Naive thymus-derived CD8-positive, alpha-beta T cell (primary cell): Measurements from ENCODE around the gene MARK2. TPM values are rescaled to one million over a fixed set of nuclear protein-coding genes. Genes with fewer than 3 reads are reported as not detected.
A peak's percentile ranks its signal among the peaks of the same experiment; 100 is the strongest.

ENCODE experiments used
- ATAC-seq, 2 donors: fragments of 150-1000 bp; cut with Tn5 transposase in 1 of 2; sonication (Bioruptor Pico), chemical (Tn5 transposase) in 1 of 2; 1 replicate in 1 of 2; 2 replicates in 1 of 2; pipeline ENCODE4 v1.10.0; 2021; ENCODE audit warnings: mild to moderate bottlenecking in 2 of 2, moderate library complexity in 2 of 2
- POLR2A ChIA-PET: fragments of 350-600 bp; sonication (Branson Sonifier 250); formaldehyde crosslinking; loops from one replicate; lab custom pipeline; 2021; ENCODE audit warnings: antibody characterized with exemption; lab: Charles Lee
- DNase-seq, 10 donors: peaks; one replicate each; pipeline versions ENCODE4 v3.0.0 to v3.0.0-alpha.2; 2020 to 2022
- H3K27ac Mint-ChIP-seq, 10 donors: one replicate each; pipeline ENCODE4 v1.8.0; 2020 to 2022; ENCODE audit warnings: mild to moderate bottlenecking in 10 of 10, mixed read lengths in 10 of 10, moderate library complexity in 4 of 10, inconsistent platforms in 1 of 10
- H3K27me3 Mint-ChIP-seq, 5 donors: one replicate each; pipeline ENCODE4 v1.8.0; 2021 to 2022; ENCODE audit warnings: mixed read lengths in 5 of 5
- H3K36me3 Mint-ChIP-seq, 3 donors: one replicate each; pipeline ENCODE4 v1.8.0; 2020 to 2022; ENCODE audit warnings: mixed read lengths in 3 of 3, mild to moderate bottlenecking in 2 of 3, inconsistent platforms in 1 of 3
- H3K4me1 Mint-ChIP-seq, 4 donors: one replicate each; pipeline ENCODE4 v1.8.0; 2021 to 2022; ENCODE audit warnings: mixed read lengths in 4 of 4
- H3K4me3 Mint-ChIP-seq, 10 donors: one replicate each; pipeline ENCODE4 v1.8.0; 2020 to 2022; ENCODE audit warnings: mild to moderate bottlenecking in 10 of 10, mixed read lengths in 10 of 10, moderate library complexity in 6 of 10, inconsistent platforms in 1 of 10
- H3K9me3 Mint-ChIP-seq, 9 donors: one replicate each; pipeline ENCODE4 v1.8.0; 2020 to 2022; ENCODE audit warnings: mixed read lengths in 9 of 9, mild to moderate bottlenecking in 3 of 9, inconsistent platforms in 1 of 9, moderate library complexity in 1 of 9
- polyA plus RNA-seq, 3 donors: library from polyadenylated mRNA; unstranded; fragments of 300-500 nt; fragmentation: Illumina TruSeq; gene quantifications; one replicate each; pipeline ENCODE4 v1.2.3, GENCODE V29; 2021
- total RNA-seq, 8 experiments: library from RNA in 2 of 8; stranded (reverse) in 2 of 8; gene quantifications; one replicate each; pipeline ENCODE4 v1.2.3 and lab custom pipeline; 2021 to 2026

MARK2 gene
- total and polyA plus RNA-seq, 5 experiments from 2014 or later = 37.0 to 74.5 (median 57.0) TPM

DNA sequence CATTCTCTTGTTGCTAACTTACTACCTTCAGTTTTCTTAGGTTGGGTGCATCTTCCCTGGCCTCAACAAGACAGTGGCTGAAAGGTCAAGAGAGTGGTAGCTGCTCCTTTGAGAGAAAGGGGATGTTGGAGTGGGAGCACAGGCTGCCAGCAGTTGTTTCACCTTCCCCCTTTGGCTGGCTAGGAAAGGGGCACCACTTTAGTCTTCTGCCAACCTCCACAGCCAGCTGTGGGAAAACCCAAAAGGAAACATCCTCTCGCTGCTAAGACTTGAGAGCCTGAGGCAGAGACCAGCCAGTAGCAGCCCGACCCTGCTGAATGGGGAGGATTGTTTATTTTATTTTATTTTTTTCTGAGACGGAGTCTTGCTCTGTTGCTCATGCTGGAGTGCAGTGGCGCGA lies 34.4 kb downstream of the MARK2 start:
- peaks cover 47 to 87% (median 80%) of the 10 kb centered on the region in 4 donors for H3K4me1 Mint-ChIP-seq
- H3K4me3 Mint-ChIP-seq = peak overlapping the region in 7 of 10 donors; percentile 11 to 67 (median 48)
- DNase-seq = peak in 1 of 10 donors; percentile 41
- H3K36me3 Mint-ChIP-seq = peaks cover 0 to 12% (median 5%) of the 10 kb centered on the region in 3 donors
- POLR2A ChIA-PET = interaction anchor here (0.9 to 2.2 kb wide), 2 partner anchors 9 to 35 kb away, joined by 4 to 9 read pairs; partner anchors contain the start of gene MARK2
- no peak for ATAC-seq
- H3K9me3 Mint-ChIP-seq = no peaks in the 10 kb centered on the region
- no peaks in the 10 kb centered on the region for H3K27me3 Mint-ChIP-seq
- peak overlapping the region in 7 of 10 donors; percentile 29 to 80 (median 73) for H3K27ac Mint-ChIP-seq

DNA sequence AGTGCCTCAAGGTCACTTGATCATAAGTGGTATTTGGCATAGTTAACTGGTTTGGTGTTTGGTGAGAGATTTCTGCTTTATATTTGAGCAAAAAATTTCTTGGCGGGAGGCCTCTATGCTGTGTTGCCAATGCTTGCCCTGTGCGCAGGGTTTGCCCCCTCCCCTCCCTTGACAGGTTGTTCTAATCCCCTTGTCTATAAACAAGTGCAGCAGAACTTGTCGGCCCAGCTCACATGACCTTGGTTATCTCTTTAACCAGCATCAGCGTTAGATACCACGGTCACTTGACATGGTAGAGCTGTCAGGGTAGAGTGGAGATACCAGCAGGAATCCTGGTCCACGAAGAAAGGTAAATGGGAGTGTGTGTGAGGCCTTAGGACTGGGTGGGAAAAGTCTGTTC lies 35.6 kb downstream of the MARK2 start:
- H3K27me3 Mint-ChIP-seq = no peaks in the 10 kb centered on the region
- H3K4me1 Mint-ChIP-seq = peaks cover 40 to 87% (median 79%) of the 10 kb centered on the region in 4 donors
- POLR2A ChIA-PET = interaction anchor here (0.5 to 0.7 kb wide), 4 partner anchors 12 to 111 kb away, joined by 3 to 5 read pairs (median 4); no protein-coding TSS in a partner anchor
- DNase-seq (peak in 1 of 10 donors; percentile 36), ATAC-seq (no peak)
- peaks cover 0 to 19% (median 5%) of the 10 kb centered on the region in 3 donors for H3K36me3 Mint-ChIP-seq
- H3K27ac Mint-ChIP-seq = peak overlapping the region in 7 of 10 donors; percentile 2 to 73 (median 47)
- H3K4me3 Mint-ChIP-seq = peak overlapping the region in 1 of 10 donors; percentile 61
- no peaks in the 10 kb centered on the region for H3K9me3 Mint-ChIP-seq

DNA sequence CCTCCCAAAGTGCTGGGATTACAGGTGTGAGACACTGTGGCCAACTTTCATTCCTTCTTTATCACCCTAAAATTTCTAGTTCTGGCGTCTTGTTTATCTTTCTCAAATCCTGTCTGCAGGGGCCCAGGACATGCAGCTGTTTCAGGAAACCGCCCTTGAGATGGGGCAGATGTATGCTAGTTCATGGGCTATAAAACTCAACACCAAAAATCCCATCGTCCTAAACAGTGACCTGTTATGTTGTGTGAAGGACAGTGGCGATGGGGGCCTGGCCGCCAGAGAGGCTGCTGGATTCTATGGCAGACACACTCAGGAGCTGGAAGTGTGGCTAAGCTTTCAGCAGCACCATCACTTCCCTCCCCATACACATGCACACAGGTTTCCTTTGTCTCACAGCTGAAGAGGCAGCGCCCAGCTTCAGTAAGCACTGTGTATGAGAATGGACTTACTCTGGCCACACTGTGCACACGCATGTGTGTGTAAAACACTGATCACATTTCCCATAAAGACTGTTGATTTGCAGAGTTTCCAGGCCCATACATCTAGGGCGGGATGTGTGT lies 36.7 kb downstream of the MARK2 start:
- no peaks in the 10 kb centered on the region for H3K9me3 Mint-ChIP-seq
- H3K27ac Mint-ChIP-seq = peak overlapping the region in 7 of 10 donors; percentile 19 to 66 (median 62)
- POLR2A ChIA-PET = interaction anchor here (1.3 kb wide), 1 partner anchor 12 kb away, joined by 5 read pairs; no protein-coding TSS in a partner anchor
- peaks cover 36 to 87% (median 79%) of the 10 kb centered on the region in 4 donors for H3K4me1 Mint-ChIP-seq
- ATAC-seq = no peak
- H3K36me3 Mint-ChIP-seq = peaks cover 0 to 21% (median 5%) of the 10 kb centered on the region in 3 donors
- H3K27me3 Mint-ChIP-seq = no peaks in the 10 kb centered on the region
- no peak overlapping the region for H3K4me3 Mint-ChIP-seq
- peak in 1 of 10 donors; percentile 22 for DNase-seq

DNA sequence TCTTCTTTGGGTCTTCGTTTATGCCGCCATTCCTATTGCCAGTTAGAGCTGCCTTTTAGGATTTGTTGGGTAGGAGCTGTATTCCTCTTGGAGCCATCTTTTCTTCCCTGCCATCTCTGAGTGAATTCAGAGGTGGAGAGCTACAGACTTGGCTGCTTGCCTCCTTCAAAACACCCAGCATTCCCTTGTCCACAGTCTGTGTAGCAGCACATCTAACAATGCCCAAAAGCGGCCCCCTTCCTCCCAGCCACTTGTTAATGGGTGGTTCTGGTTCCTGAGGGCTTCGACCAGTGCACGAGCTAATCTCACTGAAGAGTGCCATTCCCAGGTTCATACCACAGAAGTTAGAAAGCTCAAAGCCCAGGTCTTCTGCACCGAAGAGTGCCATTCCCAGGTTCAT lies 37.7 kb downstream of the MARK2 start:
- no peak for DNase-seq
- H3K27ac Mint-ChIP-seq = peak overlapping the region in 2 of 10 donors; percentile 32 to 81
- peak overlapping the region in 1 of 10 donors; percentile 39 for H3K4me3 Mint-ChIP-seq
- H3K9me3 Mint-ChIP-seq = no peaks in the 10 kb centered on the region
- no peaks in the 10 kb centered on the region for H3K27me3 Mint-ChIP-seq
- ATAC-seq = no peak
- H3K4me1 Mint-ChIP-seq = peaks cover 39 to 90% (median 81%) of the 10 kb centered on the region in 4 donors
- POLR2A ChIA-PET = interaction anchor here (0.6 to 1.3 kb wide), 2 partner anchors 11 to 36 kb away, joined by 4 to 5 read pairs; no protein-coding TSS in a partner anchor
- peaks cover 0 to 21% (median 5%) of the 10 kb centered on the region in 3 donors for H3K36me3 Mint-ChIP-seq

DNA sequence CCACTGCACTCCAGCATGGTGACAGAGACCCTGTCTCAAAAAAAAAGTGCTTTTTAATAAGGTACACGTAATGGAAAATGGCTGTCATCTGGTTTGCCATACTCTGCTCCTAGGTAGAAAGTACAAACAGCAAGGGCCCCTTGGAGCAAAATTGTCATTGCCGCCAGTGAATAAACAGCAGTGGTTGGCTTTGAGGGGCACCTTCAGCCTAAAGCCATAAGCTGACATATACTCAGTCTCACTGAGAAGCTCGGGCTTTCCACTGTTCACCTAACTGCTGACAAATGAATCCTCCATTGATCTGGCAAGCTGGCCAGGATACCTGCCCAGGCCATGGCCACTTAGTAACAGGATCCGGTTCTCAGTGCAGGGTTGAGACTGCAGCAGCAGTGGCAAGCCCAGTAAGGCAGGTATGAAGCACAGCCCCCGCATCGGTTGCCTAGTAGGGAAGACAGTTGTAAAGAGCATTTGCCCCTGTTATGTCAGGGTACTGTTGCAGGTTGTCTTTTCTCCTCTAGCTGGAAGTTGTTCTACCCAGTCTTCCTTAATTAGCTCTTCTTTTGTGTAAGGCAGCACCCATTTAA lies 38.8 kb downstream of the MARK2 start:
- H3K27me3 Mint-ChIP-seq = no peaks in the 10 kb centered on the region
- ATAC-seq (no peak), DNase-seq (no peak)
- peaks cover 40 to 89% (median 81%) of the 10 kb centered on the region in 4 donors for H3K4me1 Mint-ChIP-seq
- peak overlapping the region; percentile 37 to 92 (median 79) for H3K27ac Mint-ChIP-seq
- POLR2A ChIA-PET = interaction anchor here (0.6 to 2.8 kb wide), 5 partner anchors 8 to 308 kb away, joined by 4 to 8 read pairs (median 6); partner anchors contain the start of gene STIP1
- H3K9me3 Mint-ChIP-seq = no peaks in the 10 kb centered on the region
- H3K4me3 Mint-ChIP-seq = peak overlapping the region in 9 of 10 donors; percentile 9 to 70 (median 33)
- H3K36me3 Mint-ChIP-seq = peaks cover 0 to 21% (median 5%) of the 10 kb centered on the region in 3 donors

DNA sequence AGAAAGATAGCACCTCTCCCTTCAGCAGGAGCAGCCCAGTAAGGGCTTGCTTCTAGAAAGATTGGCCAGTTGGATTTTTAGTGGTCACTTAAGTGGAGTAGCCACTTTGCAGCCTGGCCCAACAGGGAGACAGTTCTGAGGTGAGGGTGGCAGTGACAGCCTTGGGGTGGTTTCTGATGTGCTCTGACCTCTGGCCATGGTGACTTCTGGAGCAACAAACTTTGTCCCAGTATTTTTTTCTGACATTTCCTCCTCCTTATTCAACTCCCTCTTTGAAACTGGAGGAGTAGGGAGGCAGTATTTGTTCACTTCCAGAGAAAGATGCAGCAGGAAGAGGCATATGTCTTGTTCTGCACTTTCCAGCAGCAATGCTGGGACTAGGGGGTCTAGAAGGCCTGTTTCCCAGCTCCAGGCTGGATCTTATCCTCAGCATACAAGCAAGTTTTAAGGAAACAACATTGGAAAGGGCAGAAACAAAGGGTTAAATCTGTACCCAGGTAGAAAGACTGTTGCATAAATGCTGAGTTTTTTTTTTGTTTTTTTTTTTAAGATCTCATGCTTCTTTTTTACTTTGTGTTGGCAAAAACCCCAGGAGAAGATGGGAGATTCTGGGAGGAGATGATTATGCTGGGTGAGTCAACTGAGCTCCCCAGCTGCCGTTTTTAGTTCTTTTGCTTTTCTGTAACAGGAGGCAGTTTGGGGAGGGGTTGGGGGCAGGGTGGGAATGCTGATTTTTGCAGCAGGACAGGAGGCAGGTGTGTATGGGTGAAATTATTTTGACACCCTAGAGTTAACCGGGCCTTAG lies 40.9 kb downstream of the MARK2 start:
- peaks cover 35 to 89% (median 83%) of the 10 kb centered on the region in 4 donors for H3K4me1 Mint-ChIP-seq
- no peaks in the 10 kb centered on the region for H3K9me3 Mint-ChIP-seq
- peak overlapping the region in 9 of 10 donors; percentile 24 to 70 (median 56) for H3K4me3 Mint-ChIP-seq
- ATAC-seq = no peak
- POLR2A ChIA-PET = interaction anchor here (0.7 to 2.8 kb wide), 3 partner anchors 9 to 68 kb away, joined by 3 to 6 read pairs (median 5); no protein-coding TSS in a partner anchor
- peaks cover 0 to 18% (median 5%) of the 10 kb centered on the region in 3 donors for H3K36me3 Mint-ChIP-seq
- H3K27me3 Mint-ChIP-seq = no peaks in the 10 kb centered on the region
- H3K27ac Mint-ChIP-seq = peak overlapping the region; percentile 34 to 84 (median 74)
- no peak for DNase-seq

DNA sequence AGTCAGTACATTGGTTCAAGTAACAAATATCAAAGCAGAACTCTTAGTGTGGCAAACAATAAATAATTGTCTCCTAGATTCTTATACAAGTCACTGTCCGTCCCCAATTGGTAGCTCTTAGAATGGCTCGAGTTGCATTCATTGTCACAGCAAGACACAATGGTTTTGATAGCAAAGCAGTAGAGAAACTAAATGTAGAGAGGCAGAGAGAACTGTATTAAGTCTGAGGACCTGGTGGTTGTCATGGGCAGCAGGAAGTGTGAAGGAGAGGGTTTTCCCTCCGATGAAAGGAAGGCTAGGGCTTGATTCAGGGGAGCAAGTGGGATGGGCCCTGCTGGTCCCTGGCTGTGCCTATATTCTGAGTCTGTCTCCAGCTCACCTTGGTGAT lies 41.5 kb downstream of the MARK2 start:
- H3K4me1 Mint-ChIP-seq = peaks cover 34 to 91% (median 82%) of the 10 kb centered on the region in 4 donors
- no peaks in the 10 kb centered on the region for H3K9me3 Mint-ChIP-seq
- peaks cover 0 to 16% (median 4%) of the 10 kb centered on the region in 3 donors for H3K36me3 Mint-ChIP-seq
- DNase-seq (no peak), ATAC-seq (no peak)
- POLR2A ChIA-PET = interaction anchor here (1.0 kb wide), 1 partner anchor 10 kb away, joined by 5 read pairs; no protein-coding TSS in a partner anchor
- H3K27me3 Mint-ChIP-seq = no peaks in the 10 kb centered on the region
- peak overlapping the region; percentile 32 to 89 (median 80) for H3K27ac Mint-ChIP-seq
- peak overlapping the region in 9 of 10 donors; percentile 51 to 70 (median 56) for H3K4me3 Mint-ChIP-seq

DNA sequence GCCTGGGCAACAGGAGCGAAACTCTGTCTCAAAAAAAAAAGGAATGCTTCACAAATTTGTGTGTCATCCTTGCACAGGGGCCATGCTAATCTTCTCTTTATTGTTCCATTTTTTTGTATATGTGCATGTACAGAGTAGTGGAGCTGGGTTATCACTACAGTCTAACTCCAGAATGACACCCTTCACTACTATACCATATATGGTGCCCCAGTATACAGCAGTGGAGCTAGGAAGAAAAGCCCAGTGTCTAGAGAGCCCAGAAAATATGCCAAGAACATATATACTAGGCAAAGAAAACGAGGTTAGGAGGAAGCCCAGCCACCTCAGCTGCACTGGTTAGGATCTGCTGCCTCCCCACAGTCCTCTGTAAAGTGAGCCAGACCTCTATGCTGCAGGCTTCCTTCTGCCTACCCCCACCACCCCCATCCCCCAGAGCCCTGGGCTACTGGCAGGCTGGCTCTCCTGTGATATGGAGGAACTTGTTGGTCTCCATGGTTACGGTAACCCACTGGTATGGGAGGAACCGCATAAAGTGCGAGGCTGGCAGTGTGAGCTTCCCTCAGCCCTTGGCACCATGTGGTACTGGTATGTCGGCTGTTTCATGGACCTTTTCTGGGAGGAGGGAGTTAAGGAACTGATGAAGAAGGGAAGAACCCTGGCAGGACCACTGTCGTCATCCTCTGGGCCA lies 43.8 kb downstream of the MARK2 start:
- H3K27ac Mint-ChIP-seq = peak overlapping the region; percentile 72 to 92 (median 79)
- H3K36me3 Mint-ChIP-seq = peaks cover 0 to 13% (median 2%) of the 10 kb centered on the region in 3 donors
- H3K4me3 Mint-ChIP-seq = peak overlapping the region; percentile 6 to 84 (median 50)
- H3K27me3 Mint-ChIP-seq = no peaks in the 10 kb centered on the region
- no peaks in the 10 kb centered on the region for H3K9me3 Mint-ChIP-seq
- POLR2A ChIA-PET = interaction anchor here (0.5 to 2.4 kb wide), 5 partner anchors 10 to 362 kb away, joined by 3 to 9 read pairs (median 4); partner anchors contain the start of genes ATL3 and MARK2
- ATAC-seq (peak; percentile 90 to 93), DNase-seq (peak in 8 of 10 donors; percentile 13 to 78 (median 56))
- H3K4me1 Mint-ChIP-seq = peaks cover 36 to 89% (median 80%) of the 10 kb centered on the region in 4 donors

DNA sequence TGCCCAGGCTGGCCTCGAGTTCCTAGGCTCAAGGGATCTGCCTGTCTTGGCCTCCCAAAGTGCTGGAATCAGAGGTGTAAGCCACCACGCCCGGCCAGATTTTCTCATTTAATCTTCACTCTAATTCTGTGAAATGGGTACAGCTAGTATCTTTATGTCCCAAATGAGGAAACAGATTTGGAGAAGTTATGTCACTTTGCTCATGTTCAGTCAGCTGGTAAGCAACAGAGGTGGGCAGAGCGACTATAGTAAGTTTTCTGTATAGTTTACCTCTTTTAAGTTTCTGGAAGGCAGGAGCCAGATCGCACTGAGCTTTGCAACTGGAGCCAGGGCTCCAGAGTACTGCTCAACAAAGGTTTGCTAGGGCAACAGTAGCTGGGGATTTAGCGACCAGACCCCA lies 44.9 kb downstream of the MARK2 start:
- Mint-ChIP-seq H3K27me3 (no peaks in the 10 kb centered on the region), H3K27ac (peak overlapping the region; percentile 47 to 92 (median 79)), H3K36me3 (peaks cover 0 to 9% (median 0%) of the 10 kb centered on the region in 3 donors), H3K4me3 (peak overlapping the region in 4 of 10 donors; percentile 14 to 36 (median 24)), H3K4me1 (peaks cover 37 to 89% (median 80%) of the 10 kb centered on the region in 4 donors), H3K9me3 (no peaks in the 10 kb centered on the region)
- POLR2A ChIA-PET = interaction anchor here (0.5 to 2.4 kb wide), 6 partner anchors 8 to 212 kb away, joined by 3 to 9 read pairs (median 4); partner anchors contain the start of genes ATL3 and MARK2
- ATAC-seq = no peak
- no peak for DNase-seq

DNA sequence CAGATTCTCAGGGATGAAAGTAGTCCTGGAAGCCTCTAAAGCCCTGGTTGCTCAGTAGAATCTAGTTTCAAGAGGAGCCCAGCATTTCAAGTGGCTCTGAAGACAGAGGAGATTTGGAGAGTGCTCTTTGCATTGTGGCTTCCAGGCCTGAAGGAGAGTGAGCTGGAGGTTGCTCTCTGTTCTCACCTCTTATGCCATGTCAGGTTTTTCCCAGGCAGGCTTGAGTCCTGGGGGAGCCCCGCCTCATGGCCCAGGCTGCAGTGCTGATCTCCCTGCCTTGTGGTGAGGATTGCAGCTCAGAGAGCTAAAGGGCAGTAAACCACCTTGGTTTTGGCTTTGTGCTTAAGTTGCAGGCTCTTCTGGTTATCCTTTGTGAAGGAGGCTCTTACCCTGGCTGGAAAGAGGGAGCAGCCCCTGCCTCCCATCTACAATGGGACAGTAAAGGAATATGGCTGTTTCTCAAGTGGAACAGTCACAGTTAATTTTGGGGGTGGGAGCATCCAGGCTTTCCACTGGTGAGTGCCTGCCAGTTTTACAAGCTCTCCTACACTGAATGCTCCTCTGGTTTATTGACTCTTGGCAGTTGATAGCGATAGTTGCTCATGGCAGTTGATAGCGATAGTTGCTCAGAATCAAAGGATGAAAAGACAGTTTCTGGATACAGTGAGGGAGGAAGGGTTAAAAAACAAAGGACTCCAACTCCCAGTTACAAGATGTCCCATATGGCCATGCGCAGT lies 45.5 kb downstream of the MARK2 start:
- Mint-ChIP-seq H3K4me3 (peak overlapping the region in 5 of 10 donors; percentile 10 to 36 (median 18)), H3K36me3 (peaks cover 0 to 6% (median 0%) of the 10 kb centered on the region in 3 donors), H3K27me3 (no peaks in the 10 kb centered on the region), H3K9me3 (no peaks in the 10 kb centered on the region), H3K4me1 (peaks cover 39 to 89% (median 81%) of the 10 kb centered on the region in 4 donors), H3K27ac (peak overlapping the region; percentile 47 to 92 (median 80))
- DNase-seq (no peak), ATAC-seq (no peak)
- POLR2A ChIA-PET = interaction anchor here (0.5 to 2.4 kb wide), 4 partner anchors 8 to 45 kb away, joined by 3 to 8 read pairs (median 4); partner anchors contain the start of gene MARK2
